Measurements from ENCODE around the gene BABAM2.

BABAM2 gene

GRCh38 chr2:28352610-28353195 lies 462.2 kb downstream of the BABAM2 start:
- DNase-seq: no peak

- no peak for DNase-seq
Observed at GRCh38 chr2:28354920-28355520, 464.5 kb downstream of the BABAM2 start.

DNA sequence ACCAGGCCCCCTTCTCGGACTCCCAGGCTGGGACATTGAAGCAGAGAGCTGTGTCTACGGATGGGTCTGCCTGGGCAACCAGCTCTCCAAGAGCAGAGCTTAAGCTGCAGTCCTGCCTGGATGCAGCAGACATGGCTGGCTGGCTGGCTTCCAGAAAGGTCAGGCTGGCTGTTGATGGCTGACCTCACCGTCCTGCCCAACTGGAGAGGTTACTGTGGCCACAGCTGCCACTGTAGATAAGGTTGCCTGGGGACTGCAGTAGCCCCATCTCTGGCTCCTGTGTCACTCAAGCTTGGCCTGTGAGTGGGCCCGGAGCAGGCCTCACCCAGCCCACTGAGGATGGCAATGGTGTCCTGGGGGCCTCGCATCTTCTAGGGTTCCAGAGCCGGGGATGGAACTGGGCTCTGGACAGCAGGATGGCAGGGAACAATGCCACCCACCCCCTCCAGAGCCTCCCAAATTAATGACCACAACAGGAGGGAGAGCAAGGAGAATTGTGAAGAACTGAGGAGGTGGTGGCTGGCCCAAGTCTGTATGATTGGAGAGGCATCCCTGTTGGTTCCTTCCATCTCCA lies 465.1 kb downstream of the BABAM2 start:
- DNase-seq: no peak

DNA sequence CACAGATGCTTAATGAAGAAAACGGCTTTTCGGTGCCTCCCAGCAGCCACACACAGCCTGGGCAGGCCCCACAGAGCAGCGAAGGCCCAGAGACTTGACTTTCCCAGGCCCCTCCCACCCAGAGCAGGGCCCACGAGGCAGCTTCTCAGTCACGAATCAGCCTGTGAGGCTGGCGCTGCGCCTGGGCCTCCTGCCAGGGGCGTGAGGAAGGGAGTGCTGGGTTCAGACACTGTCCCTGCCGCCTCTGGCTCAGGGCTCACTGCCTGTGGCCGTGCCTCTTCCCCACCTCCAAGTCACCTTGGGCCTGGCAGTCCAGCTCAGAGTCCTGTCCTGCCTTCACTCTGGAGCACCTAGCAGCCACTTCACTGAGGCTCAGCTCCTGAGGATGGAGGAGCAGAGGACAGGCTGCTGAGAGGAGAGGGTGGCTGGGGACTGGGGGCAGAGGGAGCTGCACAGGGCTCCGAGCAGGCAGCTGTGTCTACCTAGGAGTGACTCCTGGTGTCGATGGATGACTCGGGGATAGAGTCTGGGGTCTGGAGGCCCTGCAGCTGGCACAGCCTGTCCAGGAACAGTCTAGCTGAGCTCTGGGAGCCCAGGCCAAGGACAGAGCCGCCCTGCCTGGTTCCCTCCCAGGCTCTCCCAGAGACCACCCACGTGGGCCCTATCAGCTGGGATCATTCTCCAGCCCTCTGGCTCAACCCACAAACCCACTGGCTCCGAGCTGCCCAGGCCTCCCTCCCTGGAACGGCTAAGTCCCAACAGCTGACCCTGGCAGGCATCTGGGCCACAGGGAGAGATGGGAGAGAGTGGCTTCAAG lies 465.8 kb downstream of the BABAM2 start:
- peak; percentile 43 for DNase-seq

- no peak for DNase-seq
Observed at GRCh38 chr2:28357055-28357454, 466.5 kb downstream of the BABAM2 start.

DNA sequence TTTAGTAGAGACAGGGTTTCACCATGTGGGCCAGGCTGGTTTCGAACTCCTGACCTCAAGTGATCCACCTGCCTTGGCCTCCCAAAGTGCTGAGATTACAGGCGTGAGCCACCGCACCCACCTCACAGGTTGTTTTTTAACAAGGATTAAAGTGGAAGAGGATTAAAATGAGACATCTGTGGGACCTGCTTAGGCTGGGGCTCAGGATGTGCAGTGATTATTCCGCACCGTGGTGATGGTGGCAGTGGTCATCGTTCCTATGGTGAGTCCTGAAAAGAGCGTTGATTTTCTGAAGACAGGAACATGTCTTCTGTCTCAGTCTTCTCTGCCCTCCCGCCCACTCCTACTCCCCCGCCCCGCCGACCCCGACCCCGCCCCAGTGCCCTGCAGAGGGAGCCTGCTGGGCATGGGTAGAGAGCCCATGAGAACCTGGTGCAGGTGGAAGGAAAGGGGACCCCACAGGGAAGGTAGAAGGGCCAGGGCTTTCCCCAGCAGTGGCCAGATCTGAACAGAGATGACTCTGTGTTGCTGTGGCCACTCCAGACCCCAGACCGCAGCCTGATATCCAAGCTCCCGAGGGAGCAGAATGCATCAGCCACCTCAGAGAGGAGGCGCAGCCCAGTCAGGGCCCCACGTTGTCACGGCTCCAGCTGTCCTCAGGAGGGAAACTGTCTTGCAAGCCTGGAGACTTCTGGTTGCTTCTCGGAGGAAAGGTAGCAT lies 467.6 kb downstream of the BABAM2 start:
- no peak for DNase-seq

- peak; percentile 15 for DNase-seq
Observed at GRCh38 chr2:28358668-28359201, 468.2 kb downstream of the BABAM2 start.

DNA sequence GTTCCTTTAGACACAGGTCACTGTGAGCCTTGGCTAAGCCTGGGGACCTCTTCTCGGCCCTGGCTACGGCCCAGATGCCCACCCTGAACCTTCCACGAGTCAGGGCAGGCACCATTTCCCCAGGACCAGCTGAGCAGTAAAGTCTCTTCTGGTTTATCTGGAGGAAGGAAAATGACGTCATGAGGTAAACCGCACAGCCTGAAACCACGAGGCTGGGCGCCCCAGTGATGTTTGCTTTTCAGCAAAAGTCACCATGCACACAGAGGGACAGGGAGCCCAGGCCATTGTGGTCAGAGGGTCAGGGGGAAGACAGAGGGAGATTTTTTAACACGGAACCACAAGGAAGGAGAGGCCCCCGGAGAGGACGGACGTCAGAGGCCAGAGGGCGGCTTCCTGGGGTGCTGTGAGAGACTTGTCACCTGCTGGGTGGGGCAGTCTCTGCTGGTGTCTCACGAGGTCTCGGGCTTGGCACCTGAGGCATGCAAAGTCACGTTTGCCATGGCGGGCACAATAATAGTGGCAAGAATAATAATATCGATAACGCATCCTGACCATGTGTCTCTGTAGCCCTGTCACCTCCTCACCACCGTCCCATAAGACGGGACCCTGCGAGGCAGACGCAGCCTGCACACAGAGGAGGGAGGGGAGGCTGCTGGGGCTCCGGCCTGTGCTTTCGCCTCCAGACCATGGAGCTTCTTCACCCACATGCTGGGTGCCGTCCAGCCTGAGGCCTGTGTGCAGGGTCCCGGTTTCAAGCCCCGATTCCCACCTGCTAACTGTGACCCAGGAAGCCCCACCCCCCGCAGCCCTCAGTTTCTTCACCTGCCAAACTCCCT lies 468.9 kb downstream of the BABAM2 start:
- peak; percentile 91 for DNase-seq

- peak; percentile 15 for DNase-seq
Observed at GRCh38 chr2:28360058-28360717, 469.7 kb downstream of the BABAM2 start.

GRCh38 chr2:28360718-28361293 lies 470.3 kb downstream of the BABAM2 start:
- DNase-seq: no peak

GRCh38 chr2:28361991-28362710 lies 471.6 kb downstream of the BABAM2 start:
- DNase-seq: no peak

GRCh38 chr2:28362991-28363521 lies 472.5 kb downstream of the BABAM2 start:
- no peak for DNase-seq

- no peak for DNase-seq
Observed at GRCh38 chr2:28363686-28364280, 473.3 kb downstream of the BABAM2 start.

- DNase-seq: no peak
Observed at GRCh38 chr2:28364610-28365009, 474.1 kb downstream of the BABAM2 start.

GRCh38 chr2:28365158-28365557 lies 474.6 kb downstream of the BABAM2 start:
- DNase-seq: no peak

GRCh38 chr2:28366149-28366495 lies 475.6 kb downstream of the BABAM2 start:
- DNase-seq: no peak

DNA sequence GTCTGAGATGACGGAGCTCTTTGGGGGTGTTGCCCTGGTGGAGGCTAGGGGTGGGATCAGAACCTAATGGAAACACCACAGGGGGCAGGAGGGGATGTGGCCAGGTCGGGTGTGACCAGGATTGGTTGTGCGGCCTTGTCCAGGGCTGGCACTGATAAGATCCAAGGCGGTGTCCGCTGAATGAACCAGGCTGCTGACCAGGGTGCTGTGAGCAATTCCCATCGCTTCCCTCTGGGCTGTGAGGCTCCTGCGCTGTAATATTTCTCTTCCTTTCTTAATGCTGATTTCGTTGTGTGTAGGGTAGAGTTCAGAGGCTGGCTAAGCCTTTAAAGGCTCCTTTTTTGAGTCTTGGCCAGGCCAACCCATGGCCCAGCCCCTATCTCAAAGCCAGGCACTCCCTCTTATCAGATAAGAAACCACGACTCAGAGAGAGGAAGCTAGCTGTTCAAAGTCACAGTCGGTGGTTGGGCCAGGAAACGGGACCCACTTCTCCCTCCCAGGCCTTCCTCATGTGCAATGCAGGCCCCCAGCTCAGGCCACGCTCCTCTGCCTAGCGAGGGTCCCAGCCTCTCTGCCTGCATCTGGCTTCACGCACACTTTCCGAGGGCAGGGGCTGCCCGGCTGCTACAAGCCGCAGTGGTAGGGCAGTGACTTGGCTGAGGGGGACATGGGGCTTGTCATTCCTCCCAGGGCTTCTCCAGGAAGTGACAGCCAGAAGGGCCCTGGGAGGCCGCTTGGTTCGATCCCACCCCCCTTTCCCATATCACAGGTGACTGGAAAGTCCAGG lies 476.2 kb downstream of the BABAM2 start:
- DNase-seq: peak; percentile 84

GRCh38 chr2:28367667-28368356 lies 477.3 kb downstream of the BABAM2 start:
- DNase-seq: no peak
